Mucosa of stomach (tissue), 1 donor: ENCODE data around the gene RFX3.

Source experiments
- H3K27me3 ChIP-seq: one replicate; pipeline ENCODE4 v1.7.0; 2013; ENCODE audit warnings: mild to moderate bottlenecking, low read length; ENCODE audit not compliant: control insufficient read depth, insufficient read depth
- H3K36me3 ChIP-seq: one replicate; pipeline ENCODE4 v1.7.0; 2013; ENCODE audit warnings: low read length; ENCODE audit not compliant: control insufficient read depth, insufficient read depth
- H3K4me1 ChIP-seq: one replicate; pipeline ENCODE4 v1.7.0; 2013; ENCODE audit warnings: mild to moderate bottlenecking, low read length; ENCODE audit not compliant: control insufficient read depth, insufficient read depth
- H3K4me3 ChIP-seq: one replicate; pipeline ENCODE4 v1.7.0; 2013; ENCODE audit warnings: low read length
- H3K9ac ChIP-seq: one replicate; pipeline ENCODE4 v1.7.0; 2013; ENCODE audit warnings: mild to moderate bottlenecking, low read length, moderate library complexity
- H3K9me3 ChIP-seq: one replicate; pipeline ENCODE4 v1.7.0; 2013; ENCODE audit warnings: mild to moderate bottlenecking, low read length, moderate library complexity; ENCODE audit not compliant: control insufficient read depth
- donor health status: Pancreatic carcinoma.

Gene RFX3

DNA sequence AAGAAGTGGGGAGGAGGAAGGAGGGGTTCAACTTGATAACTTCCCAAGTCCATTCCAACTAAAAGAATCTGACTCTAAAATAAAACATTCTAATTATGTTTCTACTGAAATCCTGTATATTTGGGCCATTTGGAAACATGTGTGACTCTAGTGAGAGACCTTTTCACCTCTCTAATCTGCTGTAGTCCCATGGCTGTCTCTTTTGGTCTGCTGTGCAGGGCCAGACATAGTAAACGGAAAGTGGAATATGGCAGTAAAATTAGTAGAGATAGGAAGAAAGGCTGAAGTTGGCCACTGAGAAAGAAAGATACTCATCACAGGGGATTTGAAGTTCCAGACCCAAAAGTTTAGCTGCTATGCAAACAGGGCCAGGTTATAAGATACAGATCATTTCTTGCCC is 15.9 kb downstream of the RFX3 start:
- Histone ChIP-seq H3K9me3 (no peaks in the 10 kb centered on the region), H3K9ac (no peak overlapping the region), H3K36me3 (no peaks in the 10 kb centered on the region), H3K4me1 (peaks cover 5% of the 10 kb centered on the region), H3K4me3 (no peak overlapping the region), H3K27me3 (no peaks in the 10 kb centered on the region)

GRCh38 chr9:3508521-3509291 is 17.1 kb downstream of the RFX3 start:
- no peaks in the 10 kb centered on the region for H3K9me3 ChIP-seq
- H3K36me3 ChIP-seq, result no peaks in the 10 kb centered on the region
- no peak overlapping the region for H3K4me3 ChIP-seq
- H3K27me3 ChIP-seq, result no peaks in the 10 kb centered on the region
- H3K9ac ChIP-seq, result no peak overlapping the region
- H3K4me1 ChIP-seq, result peaks cover 5% of the 10 kb centered on the region

DNA sequence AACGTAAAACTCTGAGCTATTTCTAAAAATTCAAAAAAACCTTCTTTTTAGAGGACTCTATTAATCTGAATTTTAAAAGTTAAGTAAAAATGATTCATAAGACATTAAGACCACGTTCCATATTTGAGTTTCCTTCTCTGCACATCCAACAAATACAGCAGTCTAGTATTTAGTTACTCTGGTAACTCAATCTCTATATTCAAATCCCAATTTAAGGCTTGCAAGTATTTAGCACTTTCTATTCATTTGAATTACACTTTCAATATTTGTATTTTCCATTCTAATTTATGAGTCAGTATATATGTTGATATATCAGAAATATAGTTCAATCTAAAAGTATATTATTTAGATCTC is 17.7 kb downstream of the RFX3 start:
- Histone ChIP-seq H3K36me3 (no peaks in the 10 kb centered on the region), H3K4me1 (peaks cover 5% of the 10 kb centered on the region), H3K9me3 (no peaks in the 10 kb centered on the region), H3K27me3 (no peaks in the 10 kb centered on the region), H3K4me3 (no peak overlapping the region), H3K9ac (no peak overlapping the region)

DNA sequence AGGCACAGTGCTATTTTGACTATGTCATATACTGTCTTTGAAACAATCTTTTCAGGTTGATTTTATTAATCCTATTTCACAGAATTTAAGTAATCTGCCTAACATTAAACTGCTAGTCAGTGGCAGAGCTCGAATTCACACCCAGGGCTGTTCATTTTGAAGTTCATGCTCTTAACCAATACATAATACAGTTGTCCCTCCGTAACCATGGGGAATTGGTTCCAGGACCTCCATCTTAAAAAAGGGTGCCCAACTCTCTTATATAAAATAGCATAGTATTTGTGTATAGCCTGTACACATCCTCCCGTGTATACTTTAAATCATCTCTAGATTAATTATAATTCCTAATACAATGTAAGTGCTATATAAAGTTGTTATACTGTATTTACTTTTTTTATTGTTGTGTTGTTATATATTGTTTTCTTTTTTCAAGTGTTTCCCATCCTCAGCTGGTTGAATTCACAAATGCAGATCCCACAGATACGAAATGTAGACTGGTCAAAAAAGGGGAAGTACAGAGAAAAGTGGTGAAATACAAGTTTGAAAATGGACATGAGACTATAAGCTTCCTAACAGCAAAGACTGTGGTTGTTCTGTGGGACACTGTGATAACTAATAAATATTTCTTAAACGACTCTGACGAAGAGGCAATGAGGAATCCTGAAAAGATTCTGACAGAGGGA is 18.3 kb downstream of the RFX3 start:
- Histone ChIP-seq H3K9ac (no peak overlapping the region), H3K4me1 (peaks cover 5% of the 10 kb centered on the region), H3K9me3 (no peaks in the 10 kb centered on the region), H3K36me3 (no peaks in the 10 kb centered on the region), H3K4me3 (no peak overlapping the region), H3K27me3 (no peaks in the 10 kb centered on the region)

- Histone ChIP-seq H3K4me1 (peaks cover 5% of the 10 kb centered on the region), H3K9me3 (no peaks in the 10 kb centered on the region), H3K27me3 (no peaks in the 10 kb centered on the region), H3K4me3 (no peak overlapping the region), H3K9ac (no peak overlapping the region), H3K36me3 (no peaks in the 10 kb centered on the region)
These were observed 19.6 kb downstream of the RFX3 start for GRCh38 chr9:3506164-3506563.

DNA sequence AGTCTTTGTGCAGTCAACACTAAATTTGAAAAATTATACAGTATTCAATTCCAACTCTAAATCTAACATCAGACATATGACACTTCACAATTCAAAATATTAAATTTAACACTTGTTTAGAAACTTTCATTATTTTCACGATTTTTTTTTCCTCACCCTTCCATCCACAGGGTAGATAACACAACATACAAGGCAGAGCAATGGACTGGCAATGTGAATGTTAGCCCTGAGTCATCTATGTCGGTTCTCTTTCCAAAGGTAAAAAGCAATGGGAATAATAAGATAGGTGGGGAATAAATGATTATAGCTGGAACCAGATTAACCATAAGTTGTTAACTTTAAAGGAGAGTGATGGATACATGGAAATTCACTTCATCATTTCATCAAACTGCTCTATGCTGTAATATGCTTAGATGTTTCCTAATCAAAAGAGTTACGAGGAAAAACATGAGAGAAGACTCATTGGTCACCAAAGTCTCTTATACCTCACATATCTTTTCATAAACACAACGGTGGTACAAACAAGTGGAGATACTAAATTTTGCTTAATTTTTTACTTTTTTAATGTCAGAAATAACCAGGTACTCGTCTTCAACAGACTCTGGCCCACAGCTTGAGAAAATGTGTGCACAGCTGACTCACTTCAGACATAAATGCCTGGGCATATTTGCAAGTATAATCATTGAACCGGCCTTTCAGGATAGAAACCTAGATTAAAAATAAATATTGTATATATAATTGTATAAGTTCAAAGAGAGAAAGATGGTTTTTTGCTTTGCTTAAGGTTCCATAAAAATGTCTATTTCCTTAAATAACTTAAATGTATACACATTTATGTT is 23.0 kb downstream of the RFX3 start:
- H3K9me3 ChIP-seq, result no peaks in the 10 kb centered on the region
- no peaks in the 10 kb centered on the region for H3K4me1 ChIP-seq
- H3K9ac ChIP-seq, result no peak overlapping the region
- H3K27me3 ChIP-seq, result no peaks in the 10 kb centered on the region
- H3K36me3 ChIP-seq, result no peaks in the 10 kb centered on the region
- H3K4me3 ChIP-seq, result no peak overlapping the region

DNA sequence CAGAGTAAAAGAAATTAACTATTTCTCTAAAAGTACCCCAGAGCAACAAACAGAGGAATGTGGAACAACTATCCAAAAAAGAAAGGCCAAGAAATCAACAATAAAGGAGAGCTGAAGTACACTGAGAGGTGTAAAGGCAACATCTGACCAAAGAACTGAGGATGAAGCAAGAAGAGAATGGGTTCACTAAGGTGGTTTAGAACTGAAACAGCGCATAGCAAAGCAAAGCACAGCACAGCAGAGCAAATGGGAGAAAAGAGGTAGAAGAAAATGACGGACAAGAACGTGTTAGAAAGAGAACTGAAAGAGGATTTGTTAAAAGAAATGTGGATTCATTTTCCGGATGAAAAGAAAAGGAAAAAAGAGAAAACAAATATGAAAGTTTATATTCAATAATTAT is 25.8 kb downstream of the RFX3 start:
- Histone ChIP-seq H3K36me3 (no peaks in the 10 kb centered on the region), H3K9ac (no peak overlapping the region), H3K4me1 (no peaks in the 10 kb centered on the region), H3K27me3 (no peaks in the 10 kb centered on the region), H3K9me3 (no peaks in the 10 kb centered on the region), H3K4me3 (no peak overlapping the region)

DNA sequence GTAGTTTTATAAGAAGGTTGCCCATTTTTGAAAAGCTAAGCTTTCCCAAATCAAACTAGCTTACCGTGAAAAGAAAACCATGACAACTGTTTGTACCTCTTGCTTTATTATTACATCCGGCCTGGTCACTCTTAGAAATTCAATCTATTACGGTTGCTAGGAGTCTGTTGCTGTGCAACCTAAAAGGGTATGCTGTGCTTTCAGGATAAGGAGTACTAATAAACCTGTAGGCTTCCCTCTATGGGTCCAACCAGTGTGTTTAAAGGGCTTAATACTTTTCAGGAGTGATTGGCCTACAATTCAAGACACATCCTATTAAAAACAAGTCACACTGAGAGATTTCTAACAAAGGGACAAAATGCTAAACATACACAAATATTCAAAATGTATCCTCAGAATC is 27.1 kb downstream of the RFX3 start:
- H3K4me1 ChIP-seq, result no peaks in the 10 kb centered on the region

DNA sequence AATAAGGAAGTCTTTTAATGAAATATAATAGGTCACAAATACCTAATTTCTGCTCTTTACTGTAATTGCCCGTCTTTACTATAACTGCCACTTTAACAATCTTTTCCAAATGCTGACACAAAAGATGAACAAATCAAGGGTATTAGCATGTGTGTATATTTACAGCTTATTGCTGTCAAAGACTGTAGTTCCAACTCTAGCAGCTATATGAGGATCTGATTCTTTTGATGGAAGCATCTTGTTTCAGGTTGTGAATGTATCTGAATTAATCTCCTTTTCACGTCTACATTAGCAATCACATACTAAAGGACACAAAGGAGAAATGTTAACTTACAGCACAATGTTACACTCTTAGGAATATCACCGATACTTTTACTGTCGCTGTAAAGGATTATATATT is 27.9 kb downstream of the RFX3 start:
- Histone ChIP-seq H3K9ac (no peak overlapping the region), H3K36me3 (no peaks in the 10 kb centered on the region), H3K4me3 (no peak overlapping the region), H3K9me3 (no peaks in the 10 kb centered on the region), H3K4me1 (no peaks in the 10 kb centered on the region), H3K27me3 (no peaks in the 10 kb centered on the region)

More for the DNA sequence above, 27.1 kb downstream of the RFX3 start:
- Histone ChIP-seq H3K9me3 (no peaks in the 10 kb centered on the region), H3K36me3 (no peaks in the 10 kb centered on the region), H3K9ac (no peak overlapping the region), H3K27me3 (no peaks in the 10 kb centered on the region), H3K4me3 (no peak overlapping the region)

- Histone ChIP-seq H3K4me3 (no peak overlapping the region), H3K4me1 (no peaks in the 10 kb centered on the region), H3K27me3 (no peaks in the 10 kb centered on the region), H3K9ac (no peak overlapping the region), H3K36me3 (no peaks in the 10 kb centered on the region), H3K9me3 (no peaks in the 10 kb centered on the region)
These were observed 28.4 kb downstream of the RFX3 start for GRCh38 chr9:3497401-3497800.

GRCh38 chr9:3495855-3496254 is 29.9 kb downstream of the RFX3 start:
- Histone ChIP-seq H3K27me3 (no peaks in the 10 kb centered on the region), H3K36me3 (no peaks in the 10 kb centered on the region), H3K4me1 (no peaks in the 10 kb centered on the region), H3K4me3 (no peak overlapping the region), H3K9me3 (no peaks in the 10 kb centered on the region), H3K9ac (no peak overlapping the region)

- H3K36me3 ChIP-seq, result no peaks in the 10 kb centered on the region
These were observed 33.6 kb downstream of the RFX3 start for GRCh38 chr9:3492214-3492613.

More at GRCh38 chr9:3492214-3492613, 33.6 kb downstream of the RFX3 start:
- Histone ChIP-seq H3K9ac (no peak overlapping the region), H3K27me3 (no peaks in the 10 kb centered on the region), H3K4me3 (no peak overlapping the region), H3K9me3 (no peaks in the 10 kb centered on the region), H3K4me1 (no peaks in the 10 kb centered on the region)
